Ovary (tissue), 9 donors: ENCODE measurements around the gene AP2A2. TPM values are rescaled to one million over a fixed set of nuclear protein-coding genes. Genes with fewer than 3 reads are reported as not detected.

Experiments
- DNase-seq, 5 donors: peaks; one replicate each; pipeline ENCODE4 v3.0.0-alpha.2; 2019 to 2020
- H3K27ac ChIP-seq, 2 donors: fragments of 200-600 bp; one replicate each; pipeline versions ENCODE4 v1.5.1 to v1.8.0; 2019 to 2022
- H3K27me3 ChIP-seq: fragments of 200-600 bp; one replicate; pipeline ENCODE4 v1.8.0; 2022
- H3K36me3 ChIP-seq: fragments of 200-600 bp; sonication (generic); one replicate; pipeline ENCODE4 v1.5.1; 2019
- H3K4me1 ChIP-seq: one replicate; pipeline ENCODE4 v1.8.1; 2013; ENCODE audit warnings: mild to moderate bottlenecking, moderate library complexity; ENCODE audit not compliant: insufficient read depth
- H3K4me3 ChIP-seq: fragments of 200-600 bp; sonication (generic); one replicate; pipeline ENCODE4 v1.5.1; 2017
- H3K9me3 ChIP-seq, 2 donors: fragments of 200-600 bp in 1 of 2; sonication (generic) in 1 of 2; one replicate each; pipeline versions ENCODE4 v1.5.1 to v1.8.1; 2013 to 2019; ENCODE audit warnings: mild to moderate bottlenecking in 1 of 2, moderate library complexity in 1 of 2
- EP300 ChIP-seq: sonication (generic); formaldehyde crosslinking; IDR thresholded peaks from one replicate; pipeline ENCODE4 v1.6.1; 2017; ENCODE audit warnings: antibody characterized with exemption
- POLR2A ChIP-seq: fragments of 450-650 bp; IDR thresholded peaks from one replicate; pipeline ENCODE4 v1.6.1; 2017; ENCODE audit warnings: antibody characterized with exemption, mild to moderate bottlenecking, moderate library complexity
- WGBS, 3 donors: extraction: QIAGEN DNeasy Blood & Tissue Kit in 1 of 3; methylation state at CpG; one replicate each; pipeline versions ENCODE4 v1.1.5 to v1.1.7; 2013 to 2017; 5-methylcytosine and 5-hydroxymethylcytosine counted together
- intact Hi-C, 4 donors: fragments of 100-400 bp; cut with DNase I; formaldehyde crosslinking; loops; one replicate each; pipeline versions ENCODE4 v1.11.0 to v1.15.1; 2022 to 2023
- polyA plus RNA-seq, 2 donors: library from polyadenylated mRNA; stranded (reverse); fragments of 200-250 nt in 1 of 2; fragments of 350-450 nt in 1 of 2; fragmentation: Illumina TruSeq in 1 of 2; extraction: RNeasy Lipid Tissue Mini Kit (QIAGEN cat#74804) in 1 of 2; gene quantifications; one replicate each; pipeline ENCODE4 v1.2.3, GENCODE V29; 2013 to 2014
- total RNA-seq, 7 donors: library from RNA; depleted of rRNA in 2 of 7; stranded (reverse); fragments of >200 nt in 2 of 7; fragmentation: NEBNext Ultra II Directional in 3 of 7; extraction: Animal tissue kit (Norgen Biotek cat#: 25700) in 3 of 7; gene quantifications; one replicate each; pipeline versions ENCODE4 v1.1.0 to v1.2.4, GENCODE V29; 2016 to 2023
- TF ChIP-seq, protein P1 (sequence below), 3 donors: fragments of 450-650 bp in 2 of 3; fragments of 200-600 bp in 1 of 3; IDR thresholded peaks; one replicate each; pipeline versions ENCODE4 v1.5.1 to v1.8.0; 2016 to 2022; ENCODE audit warnings: antibody characterized with exemption in 3 of 3, mild to moderate bottlenecking in 1 of 3
- donor health status: DM: no; HTN: no; CAD: no; lungs with moderate emphysema.
- donor health status: DM: no; HTN: no; CAD: no.
- donor health status: Bipolar disorder and iron deficiency.
- donor health status: DM: yes; HTN: yes; CAD: no.
- donor health status: DM: no; HTN: no; CAD: no.
- donor health status: DM: yes; HTN: yes; CAD: no.

AP2A2 gene
- total and polyA plus RNA-seq, 9 donors, result 27.7 to 151 (median 54.0) TPM

DNA sequence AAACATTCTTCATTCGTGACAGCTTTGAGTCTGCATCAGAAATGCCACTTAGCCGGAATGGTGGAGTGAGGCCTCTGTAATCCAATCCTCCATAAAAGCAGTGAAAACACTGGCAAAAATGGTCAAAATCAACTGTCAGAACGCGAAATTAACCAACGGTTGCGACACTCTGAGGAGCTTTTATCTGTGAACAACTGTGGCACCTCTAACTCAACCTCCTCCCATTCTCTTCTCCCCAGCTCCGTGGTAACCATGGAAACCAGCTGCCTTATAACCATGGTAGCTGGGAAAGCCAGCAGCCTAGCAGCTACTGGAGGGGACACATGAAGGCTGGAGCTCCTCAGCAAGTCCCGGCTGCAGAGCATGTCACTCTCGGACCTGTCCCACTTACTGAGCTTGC lies 20.3 kb downstream of the AP2A2 start:
- H3K4me1 ChIP-seq, result peaks cover 2% of the 10 kb centered on the region
- no peaks in the 10 kb centered on the region for H3K27me3 ChIP-seq
- no peaks in the 10 kb centered on the region for H3K36me3 ChIP-seq
- no peak overlapping the region for H3K4me3 ChIP-seq
- intact Hi-C loops, result no loop called here
- TF ChIP-seq POLR2A (no peak), EP300 (no peak)
- TF ChIP-seq, protein P1, sequence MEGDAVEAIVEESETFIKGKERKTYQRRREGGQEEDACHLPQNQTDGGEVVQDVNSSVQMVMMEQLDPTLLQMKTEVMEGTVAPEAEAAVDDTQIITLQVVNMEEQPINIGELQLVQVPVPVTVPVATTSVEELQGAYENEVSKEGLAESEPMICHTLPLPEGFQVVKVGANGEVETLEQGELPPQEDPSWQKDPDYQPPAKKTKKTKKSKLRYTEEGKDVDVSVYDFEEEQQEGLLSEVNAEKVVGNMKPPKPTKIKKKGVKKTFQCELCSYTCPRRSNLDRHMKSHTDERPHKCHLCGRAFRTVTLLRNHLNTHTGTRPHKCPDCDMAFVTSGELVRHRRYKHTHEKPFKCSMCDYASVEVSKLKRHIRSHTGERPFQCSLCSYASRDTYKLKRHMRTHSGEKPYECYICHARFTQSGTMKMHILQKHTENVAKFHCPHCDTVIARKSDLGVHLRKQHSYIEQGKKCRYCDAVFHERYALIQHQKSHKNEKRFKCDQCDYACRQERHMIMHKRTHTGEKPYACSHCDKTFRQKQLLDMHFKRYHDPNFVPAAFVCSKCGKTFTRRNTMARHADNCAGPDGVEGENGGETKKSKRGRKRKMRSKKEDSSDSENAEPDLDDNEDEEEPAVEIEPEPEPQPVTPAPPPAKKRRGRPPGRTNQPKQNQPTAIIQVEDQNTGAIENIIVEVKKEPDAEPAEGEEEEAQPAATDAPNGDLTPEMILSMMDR (IDR thresholded peaks at IDR 0.05), result no peak
- WGBS, 3 donors, result 75 to 80% (median 76%) methylated on average over 9 of the region's 9 CpGs
- H3K9me3 ChIP-seq, result no peaks in the 10 kb centered on the region
- DNase-seq, result no peak
- no peak overlapping the region for H3K27ac ChIP-seq

DNA sequence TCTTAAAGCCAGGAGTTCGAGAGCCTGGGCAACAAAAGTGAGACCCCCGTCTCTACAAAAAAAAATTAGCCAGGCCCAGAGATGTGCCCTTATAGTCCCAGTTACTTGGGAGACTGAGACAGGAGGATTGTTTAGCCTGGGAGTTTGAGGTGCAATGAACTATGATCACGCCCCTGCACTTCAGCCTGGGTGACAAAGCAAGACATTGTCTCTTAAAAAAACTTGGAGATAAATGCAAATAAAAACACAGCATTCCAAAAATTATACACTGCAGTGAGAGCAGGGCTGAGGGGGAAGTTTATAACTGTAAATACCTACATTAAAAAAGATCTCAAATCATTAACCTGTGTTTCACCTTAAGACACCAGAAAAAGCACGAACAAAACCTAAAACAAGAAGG lies 22.1 kb downstream of the AP2A2 start:
- Histone ChIP-seq H3K27ac (no peak overlapping the region), H3K27me3 (no peaks in the 10 kb centered on the region), H3K4me3 (no peak overlapping the region), H3K9me3 (no peaks in the 10 kb centered on the region), H3K36me3 (no peaks in the 10 kb centered on the region), H3K4me1 (peaks cover 2% of the 10 kb centered on the region)
- 84 to 90% (median 88%) methylated on average over 4 of the region's 4 CpGs for WGBS, 3 donors
- intact Hi-C loops, result no loop called here
- TF ChIP-seq EP300, result no peak
- no peak for TF ChIP-seq POLR2A
- TF ChIP-seq, protein P1 (IDR thresholded peaks at IDR 0.05), result no peak
- no peak for DNase-seq

DNA sequence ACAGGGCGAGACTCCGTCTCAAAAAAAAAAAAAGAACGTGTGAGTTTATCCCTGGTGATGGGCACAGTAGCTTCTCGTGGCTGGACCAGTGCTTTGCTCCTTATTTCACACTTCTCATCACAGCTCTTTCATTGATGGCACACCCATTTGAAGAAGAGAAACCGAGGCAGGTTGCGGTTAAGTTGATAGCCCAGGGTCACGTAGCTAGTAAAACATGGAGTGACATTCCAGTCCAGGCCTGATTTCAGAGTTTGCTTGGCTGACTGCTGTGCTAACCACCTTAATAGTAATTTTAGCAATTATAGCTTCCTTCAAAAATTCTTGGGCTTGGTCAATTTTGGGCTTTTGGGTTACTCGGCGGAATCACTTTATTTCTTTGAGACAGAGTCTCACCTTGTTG lies 25.8 kb downstream of the AP2A2 start:
- H3K4me3 ChIP-seq, result no peak overlapping the region
- no peak for DNase-seq
- H3K9me3 ChIP-seq, result no peaks in the 10 kb centered on the region
- H3K36me3 ChIP-seq, result no peaks in the 10 kb centered on the region
- no peaks in the 10 kb centered on the region for H3K4me1 ChIP-seq
- intact Hi-C loops, result no loop called here
- WGBS, 3 donors, result 93 to 97% (median 95%) methylated on average over 9 of the region's 9 CpGs
- H3K27me3 ChIP-seq, result no peaks in the 10 kb centered on the region
- TF ChIP-seq POLR2A (no peak), EP300 (no peak)
- TF ChIP-seq, protein P1 (IDR thresholded peaks at IDR 0.05), result no peak
- H3K27ac ChIP-seq, result no peak overlapping the region

DNA sequence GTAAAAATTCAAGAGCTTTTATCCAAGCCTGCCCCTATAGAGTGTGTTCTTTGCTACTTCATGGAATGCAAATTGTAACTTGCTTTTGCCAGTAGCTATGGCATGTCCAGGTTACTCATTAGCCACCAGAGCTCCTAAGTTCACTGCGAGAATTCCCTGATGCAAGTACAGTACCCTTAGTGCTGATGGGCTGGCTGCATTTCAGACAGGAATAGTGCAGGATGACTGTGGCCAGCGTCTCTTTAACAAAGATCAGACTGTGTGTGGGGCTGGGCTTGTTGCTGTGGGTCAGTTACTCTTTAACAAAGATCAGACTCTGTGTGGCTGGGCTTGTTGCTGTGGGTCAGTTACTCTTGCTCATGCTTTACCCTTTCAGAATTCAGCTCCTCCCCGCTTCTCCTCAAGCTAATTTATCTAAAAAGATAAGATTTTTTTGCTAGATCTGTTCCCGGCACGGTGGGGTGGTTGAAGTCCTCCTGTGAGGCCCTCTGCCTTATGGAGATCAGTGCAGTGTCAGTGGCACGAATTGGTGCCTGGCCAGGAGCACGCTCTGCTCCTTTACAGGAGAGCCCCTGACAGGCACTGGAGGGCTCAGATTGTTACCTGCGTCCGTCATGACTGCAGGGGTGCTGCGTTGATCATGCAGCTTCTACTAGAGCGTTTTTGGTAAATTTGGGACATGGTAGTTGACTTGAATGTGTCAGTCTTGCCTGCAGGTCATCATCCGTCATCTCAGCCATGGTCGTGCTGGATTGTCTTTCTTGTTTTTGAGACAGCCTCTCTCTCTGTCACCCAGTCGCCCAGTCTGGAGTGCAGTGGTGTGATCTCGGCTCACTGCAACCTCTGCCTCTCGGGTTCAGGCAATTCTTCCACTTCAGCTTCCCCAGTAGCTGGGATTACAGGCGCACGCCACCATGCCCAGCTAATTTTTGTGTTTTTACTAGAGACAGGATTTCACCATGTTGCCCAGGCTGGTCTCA lies 27.0 kb downstream of the AP2A2 start:
- no peaks in the 10 kb centered on the region for H3K9me3 ChIP-seq
- DNase-seq, result no peak
- intact Hi-C loops, result no loop called here
- no peaks in the 10 kb centered on the region for H3K4me1 ChIP-seq
- TF ChIP-seq EP300 (no peak), POLR2A (no peak)
- TF ChIP-seq, protein P1 (IDR thresholded peaks at IDR 0.05), result no peak
- 78 to 84% (median 81%) methylated on average over 18 of the region's 18 CpGs for WGBS, 3 donors
- H3K27ac ChIP-seq, result no peak overlapping the region
- H3K4me3 ChIP-seq, result no peak overlapping the region
- H3K27me3 ChIP-seq, result no peaks in the 10 kb centered on the region
- H3K36me3 ChIP-seq, result no peaks in the 10 kb centered on the region
